Brain microvascular endothelial cell (primary cell): ENCODE measurements around the gene AKIP1.

ENCODE experiments used
- DNase-seq: peaks from one replicate; pipeline ENCODE4 v3.0.0-alpha.2; 2020
- H3K27ac ChIP-seq: fragments of 250-450 bp; sonication (Bioruptor Pico); 2 replicates; pipeline ENCODE4 v1.5.1; 2020; ENCODE audit warnings: mild to moderate bottlenecking, moderate library complexity
- H3K27me3 ChIP-seq: fragments of 250-450 bp; sonication (Bioruptor Pico); replicated peaks from 2 replicates; pipeline ENCODE4 v1.5.1; 2020; ENCODE audit warnings: mild to moderate bottlenecking
- H3K36me3 ChIP-seq: fragments of 250-450 bp; sonication (Bioruptor Pico); replicated peaks from 2 replicates; pipeline ENCODE4 v1.5.1; 2020; ENCODE audit warnings: mild to moderate bottlenecking
- H3K4me3 ChIP-seq: 2 replicates; pipeline ENCODE4 v1.5.1; 2011; ENCODE audit warnings: low read depth, mild to moderate bottlenecking, control low read depth, low read length, moderate library complexity
- CTCF ChIP-seq: IDR thresholded peaks from 2 replicates; pipeline ENCODE4 v1.5.1; 2011; ENCODE audit warnings: low read depth, mild to moderate bottlenecking, moderate library complexity, low read length, control low read depth, inconsistent platforms; ENCODE audit errors: missing control alignments
- in situ Hi-C: cut with HindIII; loops from 2 replicates; pipeline ENCODE4 v1.10.0; 2017; ENCODE audit warnings: low sequenced_read_pairs, low pct_ligation_motif_present

Gene AKIP1

DNA sequence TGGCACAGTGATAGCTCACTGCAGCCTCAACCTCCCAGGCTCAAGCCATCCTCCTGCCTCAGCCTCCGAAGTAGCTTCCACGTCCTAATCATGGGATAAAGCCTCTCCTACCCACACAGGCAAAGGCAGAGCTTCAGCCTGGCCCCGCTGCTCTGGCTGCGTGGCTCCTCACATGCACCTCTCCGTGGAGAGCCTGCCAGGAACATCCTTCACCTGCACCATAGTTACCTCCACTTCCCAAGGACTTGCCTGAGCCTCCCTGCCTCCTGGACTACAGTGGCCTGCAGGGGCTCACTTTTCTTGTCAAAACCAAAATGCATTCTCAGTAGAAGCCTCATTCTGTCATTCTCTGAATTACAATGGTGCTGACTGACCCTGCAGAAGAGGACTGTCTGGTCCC lies 15.2 kb downstream of the AKIP1 start:
- TF ChIP-seq CTCF: no peak
- Histone ChIP-seq H3K27me3 (no peaks in the 10 kb centered on the region), H3K27ac (no peak overlapping the region), H3K36me3 (peaks cover 5% of the 10 kb centered on the region), H3K4me3 (no peak overlapping the region)
- in situ Hi-C loops: no loop called here
- no peak for DNase-seq

DNA sequence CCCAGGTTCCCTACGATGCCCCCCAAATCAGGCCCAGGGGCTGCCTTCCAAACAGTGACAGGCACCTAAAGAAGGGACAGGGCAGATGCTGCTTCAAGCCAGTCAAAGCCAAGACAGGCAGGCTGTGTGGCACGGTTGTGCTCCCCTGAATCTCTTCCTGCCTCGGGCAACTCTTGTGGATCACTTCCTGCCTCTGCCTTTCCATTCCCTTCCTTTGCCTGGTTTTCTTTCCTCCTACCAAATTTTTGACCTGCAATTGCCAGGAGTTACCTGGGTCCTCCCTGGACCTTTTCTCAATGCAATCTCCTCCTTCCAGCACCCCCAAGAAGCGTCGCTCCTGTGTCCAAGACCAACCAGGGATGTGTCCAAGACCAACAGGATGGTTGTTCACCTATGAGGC lies 16.2 kb downstream of the AKIP1 start:
- in situ Hi-C loops: no loop called here
- peaks cover 5% of the 10 kb centered on the region for H3K36me3 ChIP-seq
- no peak overlapping the region for H3K4me3 ChIP-seq

DNA sequence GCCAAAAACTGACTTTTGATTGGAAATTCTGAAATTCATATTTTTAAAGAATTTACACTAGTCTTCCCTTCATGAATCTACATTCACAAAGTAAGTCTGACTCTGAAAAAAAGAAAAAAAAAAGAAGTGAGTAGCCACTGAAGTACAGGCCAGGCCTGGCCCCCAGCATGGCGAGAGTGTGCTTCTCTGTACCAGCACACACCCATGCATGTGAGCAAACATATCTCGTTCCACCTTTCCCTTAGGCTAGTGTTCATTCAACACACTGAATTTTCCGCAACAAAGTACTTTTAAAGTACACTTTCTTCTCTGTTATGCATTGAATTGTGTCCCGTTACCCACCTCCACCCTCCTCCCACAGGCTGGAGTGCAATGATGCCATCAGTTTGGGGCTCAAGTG lies 17.2 kb downstream of the AKIP1 start:
- DNase-seq: no peak
- in situ Hi-C loops: no loop called here

More for the DNA sequence above, 16.2 kb downstream of the AKIP1 start:
- no peak for DNase-seq
- Histone ChIP-seq H3K27ac (no peak overlapping the region), H3K27me3 (no peaks in the 10 kb centered on the region)
- no peak for TF ChIP-seq CTCF

DNA sequence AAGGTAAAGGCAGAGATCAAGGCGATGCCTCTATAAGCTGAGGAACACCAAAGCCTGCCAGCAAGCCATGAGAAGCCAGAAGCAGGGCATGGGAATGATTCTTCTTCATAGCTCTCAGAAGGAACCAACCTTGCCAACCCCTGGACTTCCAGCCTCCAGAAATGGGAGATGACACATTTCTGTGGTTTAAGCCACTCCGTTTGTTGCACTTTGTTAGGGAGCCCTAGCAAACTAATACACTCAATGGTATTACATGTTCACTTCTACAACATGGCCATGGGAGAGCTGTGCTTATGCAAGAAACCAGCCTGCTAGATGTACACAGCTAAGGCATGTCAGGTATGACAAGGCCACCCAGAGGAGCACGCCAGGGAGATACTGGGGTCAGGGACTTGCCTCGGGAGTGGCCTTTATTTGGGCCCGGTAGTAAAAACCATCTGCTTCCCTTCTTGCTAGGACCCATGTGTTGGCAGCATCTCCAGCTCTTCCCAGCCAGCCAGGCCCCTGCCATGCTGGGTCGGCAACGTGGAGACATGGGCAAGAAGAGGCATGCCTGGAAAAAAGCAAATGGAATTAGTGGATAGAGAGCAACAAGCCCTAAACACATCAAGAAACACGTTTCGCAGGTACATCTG lies 18.1 kb downstream of the AKIP1 start:
- no peak for DNase-seq
- H3K27ac ChIP-seq: no peak overlapping the region
- no peak overlapping the region for H3K4me3 ChIP-seq
- no peaks in the 10 kb centered on the region for H3K27me3 ChIP-seq
- in situ Hi-C loops: no loop called here
- H3K36me3 ChIP-seq: no peaks in the 10 kb centered on the region
- no peak for TF ChIP-seq CTCF

More for the DNA sequence above, 17.2 kb downstream of the AKIP1 start:
- Histone ChIP-seq H3K36me3 (no peaks in the 10 kb centered on the region), H3K27me3 (no peaks in the 10 kb centered on the region), H3K4me3 (no peak overlapping the region), H3K27ac (no peak overlapping the region)
- no peak for TF ChIP-seq CTCF

DNA sequence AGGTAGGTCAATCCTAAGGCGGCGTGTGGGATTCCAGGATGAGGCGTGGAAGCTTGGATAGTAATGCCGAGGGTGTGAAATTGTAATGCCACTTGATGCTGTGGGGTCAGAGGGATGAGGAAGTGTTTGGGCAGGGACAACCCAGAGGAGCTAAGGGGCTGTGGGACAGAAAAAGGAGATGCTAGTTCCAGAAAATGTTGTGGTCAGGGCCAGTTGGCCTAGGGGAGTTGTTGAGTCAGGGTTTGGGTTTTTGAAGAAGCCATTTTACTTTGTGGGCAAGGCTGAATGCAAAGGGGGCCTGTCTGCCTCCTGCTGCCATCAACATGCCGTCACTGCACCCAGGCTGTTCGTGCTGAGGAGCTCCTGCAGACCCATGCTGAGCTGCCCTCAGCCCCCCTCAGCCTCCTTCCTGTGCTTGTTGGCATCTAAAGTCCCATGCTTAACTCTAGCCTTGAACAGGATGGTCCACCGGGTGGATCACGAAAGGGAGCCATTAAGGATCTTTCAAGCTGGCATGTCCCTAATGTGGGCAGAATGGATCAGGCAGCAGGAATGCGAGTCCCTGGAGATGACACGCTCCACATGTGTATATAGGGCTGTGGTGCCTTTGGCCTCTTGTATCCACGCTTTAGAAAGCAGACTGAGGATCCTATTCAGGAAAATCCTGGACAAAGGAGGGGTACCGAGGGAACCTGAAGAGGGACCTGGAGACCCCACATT lies 19.6 kb downstream of the AKIP1 start:
- DNase-seq: no peak
- Histone ChIP-seq H3K36me3 (no peaks in the 10 kb centered on the region), H3K27ac (no peak overlapping the region), H3K4me3 (no peak overlapping the region), H3K27me3 (no peaks in the 10 kb centered on the region)
- TF ChIP-seq CTCF: no peak
- in situ Hi-C loops: no loop called here
